LNCAP (cell line): Measurements from ENCODE around the gene NEDD4L.

Source experiments
- TF ChIP-seq, protein P1 (sequence below): fragments of 450-650 bp; IDR thresholded peaks from 2 replicates; pipeline ENCODE4 v1.5.1; 2017; ENCODE audit warnings: mild to moderate bottlenecking

NEDD4L gene

DNA sequence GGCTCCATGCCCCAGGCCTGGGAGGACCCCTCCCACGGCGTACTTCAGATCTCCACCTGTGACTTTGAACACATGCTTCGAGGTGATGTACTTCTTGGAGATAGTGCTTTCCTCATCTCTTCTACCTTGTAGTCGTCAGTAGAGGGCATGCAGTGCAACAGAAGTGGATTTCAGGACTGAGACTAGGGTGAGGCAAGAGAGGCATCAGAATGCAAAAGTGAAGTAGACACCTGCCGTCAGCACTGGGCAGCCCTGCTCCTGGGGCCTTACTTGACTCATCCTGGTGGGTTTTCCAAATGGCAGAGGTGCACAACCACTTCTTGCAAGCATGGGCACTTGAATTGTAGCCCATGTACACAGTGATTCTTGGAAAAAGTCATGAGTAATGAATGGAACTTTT, 258.8 kb downstream of the NEDD4L start:
- TF ChIP-seq, protein P1, sequence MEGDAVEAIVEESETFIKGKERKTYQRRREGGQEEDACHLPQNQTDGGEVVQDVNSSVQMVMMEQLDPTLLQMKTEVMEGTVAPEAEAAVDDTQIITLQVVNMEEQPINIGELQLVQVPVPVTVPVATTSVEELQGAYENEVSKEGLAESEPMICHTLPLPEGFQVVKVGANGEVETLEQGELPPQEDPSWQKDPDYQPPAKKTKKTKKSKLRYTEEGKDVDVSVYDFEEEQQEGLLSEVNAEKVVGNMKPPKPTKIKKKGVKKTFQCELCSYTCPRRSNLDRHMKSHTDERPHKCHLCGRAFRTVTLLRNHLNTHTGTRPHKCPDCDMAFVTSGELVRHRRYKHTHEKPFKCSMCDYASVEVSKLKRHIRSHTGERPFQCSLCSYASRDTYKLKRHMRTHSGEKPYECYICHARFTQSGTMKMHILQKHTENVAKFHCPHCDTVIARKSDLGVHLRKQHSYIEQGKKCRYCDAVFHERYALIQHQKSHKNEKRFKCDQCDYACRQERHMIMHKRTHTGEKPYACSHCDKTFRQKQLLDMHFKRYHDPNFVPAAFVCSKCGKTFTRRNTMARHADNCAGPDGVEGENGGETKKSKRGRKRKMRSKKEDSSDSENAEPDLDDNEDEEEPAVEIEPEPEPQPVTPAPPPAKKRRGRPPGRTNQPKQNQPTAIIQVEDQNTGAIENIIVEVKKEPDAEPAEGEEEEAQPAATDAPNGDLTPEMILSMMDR: no peak

- TF ChIP-seq, protein P1: no peak
Observed at GRCh38 chr18:58303363-58303762, 259.3 kb downstream of the NEDD4L start.

DNA sequence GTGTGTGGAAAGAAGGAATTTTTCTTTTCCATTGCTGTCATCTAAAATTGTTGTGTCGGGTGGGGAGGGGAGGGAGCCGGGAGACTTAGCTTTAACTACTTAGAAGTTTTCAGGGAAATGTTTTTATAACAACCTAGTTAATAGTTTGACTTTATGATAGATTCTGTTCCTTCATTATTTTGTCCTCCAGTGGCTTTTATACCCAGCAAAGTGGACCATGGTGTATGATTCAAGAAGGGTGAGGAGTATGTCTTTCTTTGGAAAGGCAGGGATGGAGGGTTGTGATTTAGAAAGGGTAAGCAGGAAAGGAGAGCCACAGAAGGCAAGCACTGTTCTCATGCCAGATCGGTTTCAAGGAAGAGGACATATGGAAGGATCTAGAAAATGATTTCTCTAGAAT, 261.8 kb downstream of the NEDD4L start:
- TF ChIP-seq, protein P1: no peak

GRCh38 chr18:58307441-58307840, 263.4 kb downstream of the NEDD4L start:
- TF ChIP-seq, protein P1: no peak

- TF ChIP-seq, protein P1: no peak
Observed at GRCh38 chr18:58308463-58308862, 264.4 kb downstream of the NEDD4L start.

DNA sequence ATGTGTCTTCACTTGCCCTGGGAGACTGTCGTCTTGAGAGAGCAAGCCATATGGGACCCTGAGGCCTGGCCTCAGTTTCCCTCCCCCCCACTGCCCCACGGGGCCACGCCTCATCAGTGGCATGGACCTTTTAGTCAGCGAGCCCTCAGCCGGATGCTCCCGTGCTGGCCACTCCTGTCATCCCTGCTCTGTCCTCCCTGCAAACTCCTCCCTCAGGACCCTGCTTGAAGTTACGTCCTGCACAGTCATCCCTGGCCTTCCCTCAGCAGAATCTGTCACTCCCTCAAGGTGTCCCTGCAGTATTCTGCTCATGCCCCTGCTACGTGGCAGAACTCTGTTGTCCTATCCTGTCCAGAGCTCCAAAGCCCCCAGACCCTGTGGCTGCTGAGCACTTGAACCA, 265.1 kb downstream of the NEDD4L start:
- TF ChIP-seq, protein P1: no peak

DNA sequence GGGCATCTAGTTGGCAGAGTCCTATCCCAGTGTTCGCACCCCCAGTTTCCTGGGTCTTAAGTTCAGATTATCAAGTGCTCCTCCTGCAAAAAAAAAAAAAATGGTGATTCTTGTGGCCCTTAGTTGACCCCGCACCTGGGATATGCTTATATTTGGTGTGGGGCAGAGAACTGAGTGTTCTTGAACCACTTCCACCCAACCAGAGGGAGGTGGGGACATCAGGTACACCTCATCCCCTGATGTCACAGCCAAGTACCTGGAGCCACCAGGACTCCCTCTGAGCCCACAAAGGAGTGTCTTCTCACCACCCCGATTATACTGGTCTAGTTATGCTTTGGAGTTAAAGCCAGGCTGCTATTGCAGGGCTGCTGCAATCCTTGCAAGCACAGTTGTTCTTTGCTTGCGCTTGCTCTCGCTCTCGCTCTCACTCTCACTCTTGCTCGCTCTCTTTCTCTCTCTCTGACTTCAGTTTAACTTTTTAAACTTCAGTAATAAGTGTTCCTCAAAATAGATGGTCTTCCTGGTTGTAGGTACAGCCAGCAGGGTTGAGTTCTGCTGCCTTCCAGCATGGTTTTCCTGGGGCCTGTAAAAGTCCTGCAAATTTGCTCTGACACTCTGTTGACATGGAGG, 265.7 kb downstream of the NEDD4L start:
- TF ChIP-seq, protein P1: no peak

DNA sequence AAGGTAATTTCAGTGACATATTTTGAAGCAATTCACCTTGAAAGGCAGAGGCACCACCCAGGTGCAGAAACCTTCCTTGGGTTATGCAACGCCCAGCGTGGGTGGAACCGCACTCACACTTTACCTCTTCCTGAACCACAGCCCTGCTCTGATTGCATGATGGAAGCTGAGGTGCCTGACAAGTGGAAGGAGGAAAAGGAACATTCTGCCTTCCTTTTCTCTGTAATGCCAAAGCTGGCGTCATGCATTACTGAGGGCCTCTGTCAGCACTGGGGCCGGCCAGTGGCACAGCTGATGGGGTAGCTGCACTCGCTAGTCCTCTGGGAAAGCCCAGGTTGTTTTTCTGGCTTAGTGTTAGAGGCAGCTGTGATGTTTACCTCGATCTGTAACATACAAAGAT, 266.5 kb downstream of the NEDD4L start:
- TF ChIP-seq, protein P1: no peak
